ENCODE results near the gene FKBP11. TPM values are rescaled to one million over a fixed set of nuclear protein-coding genes. Genes with fewer than 3 reads are reported as not detected.
A peak's percentile ranks its signal among the peaks of the same experiment; 100 is the strongest.

FKBP11 gene
- total RNA-seq, result 34.6 TPM

GRCh38 chr12:48925304-48926011 is at the start of gene FKBP11:
Gene FKBP11 (minus strand): TSS chr12:48925492. CDS start chr12:48925428, 64 bp downstream.
- peak; percentile 34 for DNase-seq (ENCODE audit: low spot score)

GRCh38 chr12:48973941-48974673 is 48.8 kb upstream of the FKBP11 start:
- no peak for DNase-seq (ENCODE audit: low spot score)

DNA sequence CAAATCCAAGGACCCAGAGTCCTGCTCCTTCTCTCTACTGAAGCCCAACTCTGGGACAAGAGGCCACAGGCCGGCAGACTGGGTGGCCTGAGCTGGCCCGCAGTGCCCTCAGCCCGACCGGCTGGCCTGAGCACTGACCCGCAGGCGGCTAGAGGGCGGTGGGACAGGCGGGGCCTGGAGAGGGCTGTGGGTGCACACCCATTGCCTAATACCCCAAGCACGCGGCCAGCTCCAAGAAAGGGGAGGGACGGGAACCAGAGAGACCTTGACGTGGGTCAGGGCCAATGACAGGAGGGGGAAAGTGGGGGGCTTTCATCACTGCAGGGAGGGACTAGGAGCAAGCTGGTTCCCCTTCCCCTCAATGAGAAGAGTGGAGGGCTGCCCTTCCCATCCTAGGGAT is 48.2 kb upstream of the FKBP11 start:
- DNase-seq (ENCODE audit: low spot score), result no peak

- DNase-seq (ENCODE audit: low spot score), result no peak
These were observed 47.7 kb upstream of the FKBP11 start for GRCh38 chr12:48972952-48973483.

GRCh38 chr12:48972213-48972951 is 47.1 kb upstream of the FKBP11 start:
- no peak for DNase-seq (ENCODE audit: low spot score)

DNA sequence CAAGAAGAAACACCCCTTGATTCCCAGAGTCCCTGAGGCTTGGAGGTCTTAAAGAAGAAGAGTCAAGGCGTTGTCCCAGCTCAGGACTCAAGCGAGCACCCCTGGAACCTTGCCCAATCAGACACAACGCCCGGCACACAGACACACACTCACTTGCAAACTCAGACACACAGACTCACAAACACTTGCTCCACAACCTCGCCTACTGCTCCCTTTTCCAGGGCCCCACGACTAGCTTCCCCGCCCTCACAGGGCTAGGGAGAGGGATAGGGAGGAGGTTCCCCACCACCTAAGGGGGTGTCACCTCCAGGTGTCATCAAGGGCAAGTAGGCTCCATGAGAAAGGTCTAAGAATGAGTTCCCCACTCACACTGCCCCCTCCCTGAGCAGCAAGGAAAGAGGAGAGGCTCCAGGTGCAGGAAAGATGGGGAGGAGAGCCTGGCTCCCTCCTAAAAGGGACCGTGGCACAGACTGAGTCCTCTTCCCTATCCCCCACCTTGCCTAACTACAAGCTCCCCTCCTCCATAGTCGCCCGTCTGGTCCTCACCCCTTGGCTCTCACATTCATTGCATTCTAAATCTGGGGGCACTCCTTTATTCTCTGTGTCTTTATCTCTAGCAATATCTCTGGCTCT is 45.5 kb upstream of the FKBP11 start:
- no peak for DNase-seq (ENCODE audit: low spot score)

GRCh38 chr12:48969833-48970701 is 44.8 kb upstream of the FKBP11 start:
- DNase-seq (ENCODE audit: low spot score), result no peak

GRCh38 chr12:48969160-48969771 is 44.0 kb upstream of the FKBP11 start:
- DNase-seq (ENCODE audit: low spot score), result no peak

- DNase-seq (ENCODE audit: low spot score), result no peak
These were observed 43.2 kb upstream of the FKBP11 start for GRCh38 chr12:48968467-48968866.

- DNase-seq (ENCODE audit: low spot score), result no peak
These were observed 42.7 kb upstream of the FKBP11 start for GRCh38 chr12:48967991-48968390.

GRCh38 chr12:48966177-48966895 is 41.0 kb upstream of the FKBP11 start:
- DNase-seq (ENCODE audit: low spot score), result no peak

- DNase-seq (ENCODE audit: low spot score), result no peak
These were observed 40.1 kb upstream of the FKBP11 start for GRCh38 chr12:48965298-48965838.

GRCh38 chr12:48961801-48962200 is 36.5 kb upstream of the FKBP11 start:
- DNase-seq (ENCODE audit: low spot score), result no peak

GRCh38 chr12:48961331-48961730 is 36.0 kb upstream of the FKBP11 start:
- DNase-seq (ENCODE audit: low spot score), result no peak

DNA sequence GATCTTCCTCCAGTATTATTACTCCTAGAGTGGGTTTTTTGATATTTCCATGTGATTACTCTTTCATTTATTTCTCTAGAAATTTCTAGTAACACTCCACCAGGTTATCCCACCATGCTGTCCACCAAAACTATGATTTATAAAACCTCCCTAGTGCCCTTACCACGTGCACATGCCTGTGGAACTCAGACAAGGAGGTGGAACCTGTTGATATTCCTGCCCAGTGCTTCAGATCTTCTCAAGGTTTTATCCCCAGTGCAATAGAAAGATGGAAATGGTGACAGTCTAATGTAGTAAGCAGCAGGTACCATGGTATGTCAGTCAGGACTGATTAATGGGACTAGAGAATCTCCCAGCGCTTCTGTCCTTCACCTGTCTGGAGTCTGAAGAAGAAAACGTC is 35.5 kb upstream of the FKBP11 start:
- DNase-seq (ENCODE audit: low spot score), result no peak

- DNase-seq (ENCODE audit: low spot score), result no peak
These were observed 32.7 kb upstream of the FKBP11 start for GRCh38 chr12:48958049-48958388.

DNA sequence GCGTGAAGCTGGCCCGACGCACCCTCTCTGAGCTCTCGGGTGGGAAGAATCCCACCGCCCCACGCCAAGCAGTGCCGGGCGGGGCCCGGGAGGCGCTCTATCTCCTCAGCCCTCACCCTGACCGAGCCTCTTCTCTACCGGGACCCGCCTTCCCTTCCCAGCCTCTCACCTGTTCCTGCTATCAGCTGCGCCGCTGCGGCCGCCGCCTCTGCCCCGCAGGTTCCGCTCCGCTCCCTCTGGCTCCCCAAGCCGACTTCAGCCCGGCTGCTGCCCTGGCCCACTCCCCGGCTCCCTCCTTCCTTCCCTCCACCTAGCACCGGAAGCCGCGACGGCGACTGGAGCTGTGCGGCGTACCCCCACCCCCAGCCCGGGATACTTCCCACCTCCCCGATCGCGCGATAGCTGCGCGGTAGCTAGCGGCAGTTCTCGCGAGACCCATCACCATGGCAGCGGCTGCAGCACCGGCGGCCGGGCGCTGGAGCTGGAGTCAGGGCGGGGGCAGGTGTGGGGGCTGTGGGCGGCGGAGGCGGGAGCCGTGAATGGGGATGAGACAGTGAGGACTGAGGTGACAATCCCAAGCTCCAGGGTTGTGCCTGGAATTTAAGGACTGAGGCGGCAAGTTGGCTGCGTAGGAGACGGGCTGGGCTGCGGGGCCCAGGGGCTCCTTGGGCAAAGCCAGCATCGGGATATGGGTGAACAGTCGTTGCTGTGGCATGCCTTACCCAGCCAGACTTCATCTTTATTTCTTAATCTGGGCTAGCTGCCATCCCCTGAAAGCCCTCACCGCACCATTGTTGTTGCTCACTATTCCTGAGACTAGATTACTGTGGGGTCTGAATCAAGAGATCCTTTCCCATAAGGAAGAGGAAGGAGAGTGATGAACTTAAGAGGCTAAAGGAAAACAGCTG is 32.1 kb upstream of the FKBP11 start, which contains the start of gene ARF3:
Gene ARF3 (minus strand): TSS at position 347 of the 908 bp plus-strand sequence. CDS start 16,392 bp downstream, outside the sequence.
- peak; percentile 96 for DNase-seq (ENCODE audit: low spot score)
